ENCODE results near the gene MEGF11.

- TF ChIP-seq CTCF (IDR thresholded peaks at IDR 0.05): no peak
- TF ChIP-seq MXI1 (IDR thresholded peaks at IDR 0.05; ENCODE audit: low read depth, low read length): no peak
- TF ChIP-seq NRF1 (IDR thresholded peaks at IDR 0.05; ENCODE audit: low read depth, low read length): no peak
- TF ChIP-seq REST (IDR thresholded peaks at IDR 0.05; ENCODE audit: low read depth, low read length): no peak
- no peak for TF ChIP-seq RXRA (IDR thresholded peaks at IDR 0.05; ENCODE audit: borderline replicate concordance, low read depth)
- no peak for TF ChIP-seq IRF3 (IDR thresholded peaks at IDR 0.05; ENCODE audit: low read depth, low read length)
- no peak for TF ChIP-seq POLR2AphosphoS5 (IDR thresholded peaks at IDR 0.05; ENCODE audit: low read depth, low read length)
- no peak for TF ChIP-seq FOXJ3 (CRISPR knock-in tag; IDR thresholded peaks at IDR 0.05)
These were observed 83.5 kb downstream of the MEGF11 start for GRCh38 chr15:66170042-66170441.
